HG03103 (cell line): ENCODE data around the gene FXYD1.

Source experiments
- ATAC-seq: cut with Tn5 transposase; IDR thresholded peaks from one replicate; pipeline ENCODE4 v1.9.1; 2021; ENCODE audit warnings: low read depth; ENCODE audit not compliant: unreplicated experiment

The FXYD1 gene

GRCh38 chr19:35106898-35107541 is 31.6 kb upstream of the FXYD1 start:
- no peak for ATAC-seq

DNA sequence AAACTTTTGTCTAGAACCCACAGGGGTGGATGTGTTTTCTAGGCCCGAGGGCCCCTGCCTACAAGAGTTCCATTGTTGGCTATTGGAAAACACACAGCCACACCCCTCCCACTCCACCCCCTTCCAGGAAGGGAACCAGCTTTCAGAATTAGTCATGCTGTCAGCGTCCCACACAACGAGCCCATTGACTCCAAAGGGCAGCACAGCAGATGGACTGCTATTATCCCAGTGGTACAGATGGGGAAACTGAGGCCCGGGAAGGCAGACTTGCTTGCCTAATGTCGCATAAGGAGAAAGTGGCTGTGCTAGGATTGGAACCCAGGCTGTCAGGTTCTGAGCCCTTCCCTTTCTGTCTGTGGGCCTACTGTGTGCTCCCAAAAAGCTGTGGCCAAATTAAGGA is 31.1 kb upstream of the FXYD1 start:
- no peak for ATAC-seq

- ATAC-seq: no peak
These were observed 29.9 kb upstream of the FXYD1 start for GRCh38 chr19:35108730-35109129.

- no peak for ATAC-seq
These were observed 29.1 kb upstream of the FXYD1 start for GRCh38 chr19:35109395-35110112.

DNA sequence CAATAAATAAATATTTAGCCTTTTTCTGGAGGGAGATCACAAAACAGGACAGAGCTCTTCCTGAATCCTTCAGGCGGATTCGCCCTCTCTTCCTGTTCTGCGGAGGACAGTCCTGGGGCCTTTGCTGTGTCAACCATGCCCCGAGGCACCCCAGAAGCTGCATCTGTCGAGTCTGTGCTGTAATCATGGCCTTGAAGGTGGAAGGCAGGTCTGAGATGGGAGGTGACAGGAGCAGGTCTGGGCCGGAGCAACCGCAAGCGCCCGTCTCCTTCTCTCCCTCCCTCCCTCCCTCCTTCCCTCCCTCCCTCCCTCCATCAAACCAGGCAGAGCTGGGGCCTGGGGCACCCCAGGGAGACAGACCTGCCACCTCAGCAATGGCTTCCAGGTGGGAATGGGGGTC is 27.6 kb upstream of the FXYD1 start:
- no peak for ATAC-seq

- no peak for ATAC-seq
These were observed 25.5 kb upstream of the FXYD1 start for GRCh38 chr19:35112995-35113688.

- ATAC-seq: no peak
These were observed 24.1 kb upstream of the FXYD1 start for GRCh38 chr19:35114353-35115176.

DNA sequence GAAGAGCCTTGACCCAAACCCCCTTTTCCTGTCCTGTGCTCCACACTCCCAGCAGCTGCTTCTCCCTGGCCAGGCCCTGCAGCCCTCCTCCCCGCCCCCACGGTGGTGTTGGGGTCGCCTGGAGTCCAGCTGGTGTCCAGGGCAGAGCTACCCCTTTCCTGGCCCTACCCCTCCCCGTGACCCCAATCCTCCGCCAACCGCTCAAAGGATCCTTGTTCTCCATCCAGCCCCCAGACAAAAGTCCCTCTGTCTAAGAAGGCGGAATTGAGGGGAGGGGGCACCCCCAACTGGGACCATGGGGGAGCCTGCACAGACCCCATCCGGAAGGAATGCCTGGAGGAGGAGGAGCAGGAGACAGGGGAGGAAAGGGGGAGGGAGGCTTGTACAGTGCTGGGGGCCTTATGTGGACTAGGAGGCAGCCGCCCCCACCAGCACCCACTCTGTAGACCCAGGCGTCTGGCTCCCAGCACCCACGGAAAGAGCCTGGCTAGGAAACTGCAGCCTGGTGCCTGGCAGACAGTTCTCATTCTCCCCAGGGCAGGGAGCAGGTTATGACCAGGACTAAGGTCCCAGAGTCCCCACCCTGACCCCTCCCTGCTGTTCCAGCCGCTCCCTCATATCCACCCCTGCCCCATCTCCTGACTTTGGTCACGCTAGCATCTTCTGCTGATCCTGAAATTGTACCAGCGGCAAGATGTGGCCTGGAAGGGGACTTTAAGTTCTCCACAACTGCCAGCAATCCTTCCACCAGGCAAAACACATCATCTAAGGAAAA is 23.3 kb upstream of the FXYD1 start, which contains the start of gene FXYD3:
Gene FXYD3, plus strand, starts transcription at position 647 of the 775 bp plus-strand sequence. CDS start 3,554 bp downstream, outside the sequence.
- no peak for ATAC-seq

DNA sequence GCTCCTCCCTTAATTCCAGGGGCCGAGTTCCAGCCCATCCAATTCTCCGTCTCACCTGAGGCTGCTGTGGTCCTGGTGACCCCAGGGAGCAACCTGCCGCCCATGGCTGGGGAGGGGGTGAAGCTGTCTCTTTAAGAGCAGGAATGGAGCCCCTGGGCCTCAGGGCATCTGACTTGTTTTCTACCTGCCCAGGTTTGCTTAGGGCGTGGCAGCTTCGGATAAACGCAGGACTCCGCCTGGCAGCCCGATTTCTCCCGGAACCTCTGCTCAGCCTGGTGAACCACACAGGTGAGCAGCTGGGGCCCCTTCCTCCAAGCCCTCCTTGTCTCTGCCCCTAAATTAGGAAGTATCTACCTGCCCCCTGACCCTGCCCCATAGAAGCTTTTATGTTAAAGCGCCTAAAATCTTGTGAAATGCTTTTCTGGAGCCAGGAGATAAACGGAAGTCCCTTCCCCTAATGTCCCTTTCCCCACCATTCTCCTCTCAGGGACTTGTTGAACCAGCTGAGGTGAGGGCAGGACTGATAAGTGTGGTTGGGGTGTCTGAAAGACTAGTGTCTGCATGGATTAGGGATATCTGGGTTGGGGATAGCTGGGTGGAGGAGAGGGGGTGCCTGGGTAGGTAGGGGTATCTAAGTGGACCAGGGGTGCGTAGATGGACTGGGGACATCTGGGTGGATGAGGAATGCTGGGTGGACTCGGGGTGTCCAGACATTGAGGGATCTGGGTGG is 22.4 kb upstream of the FXYD1 start:
- ATAC-seq: no peak

DNA sequence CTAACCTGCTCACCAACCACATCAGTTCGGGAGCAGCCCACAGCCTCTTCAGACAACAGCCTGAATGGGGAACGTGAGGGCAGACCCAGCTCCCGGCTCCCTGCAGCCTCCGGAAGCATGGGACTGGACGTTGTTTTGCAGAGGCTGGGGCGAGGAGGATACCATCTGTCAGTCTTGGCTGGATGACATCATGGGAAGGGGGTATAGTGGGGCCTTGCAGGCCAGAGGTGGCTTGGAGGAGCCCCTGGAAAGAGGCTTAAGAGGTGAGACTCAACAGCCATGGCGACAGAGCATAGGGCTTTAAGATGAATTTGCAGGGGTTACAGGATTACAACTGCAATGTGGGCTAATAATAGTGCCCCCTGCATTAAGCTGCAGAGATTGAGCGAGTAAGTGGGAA is 21.5 kb upstream of the FXYD1 start:
- no peak for ATAC-seq

DNA sequence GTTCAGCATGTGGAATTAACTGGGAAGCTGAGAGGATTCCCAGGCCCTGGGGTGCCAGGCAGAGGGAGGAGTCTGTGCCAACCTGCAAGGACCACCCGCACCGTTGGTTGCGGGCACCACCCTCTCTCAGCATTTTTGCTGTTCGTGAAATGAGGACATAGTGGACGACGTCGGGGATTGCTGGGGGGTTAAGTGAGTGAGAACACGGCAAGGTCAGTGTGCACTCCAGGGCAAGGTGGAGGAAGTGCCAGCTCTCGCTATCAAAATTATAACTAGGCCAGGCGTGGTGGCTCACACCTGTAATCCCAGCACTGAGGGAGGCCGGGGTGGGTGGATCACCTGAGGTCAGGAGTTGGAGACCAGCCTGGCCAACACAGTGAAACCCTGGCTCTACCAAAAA is 20.8 kb upstream of the FXYD1 start:
- no peak for ATAC-seq

DNA sequence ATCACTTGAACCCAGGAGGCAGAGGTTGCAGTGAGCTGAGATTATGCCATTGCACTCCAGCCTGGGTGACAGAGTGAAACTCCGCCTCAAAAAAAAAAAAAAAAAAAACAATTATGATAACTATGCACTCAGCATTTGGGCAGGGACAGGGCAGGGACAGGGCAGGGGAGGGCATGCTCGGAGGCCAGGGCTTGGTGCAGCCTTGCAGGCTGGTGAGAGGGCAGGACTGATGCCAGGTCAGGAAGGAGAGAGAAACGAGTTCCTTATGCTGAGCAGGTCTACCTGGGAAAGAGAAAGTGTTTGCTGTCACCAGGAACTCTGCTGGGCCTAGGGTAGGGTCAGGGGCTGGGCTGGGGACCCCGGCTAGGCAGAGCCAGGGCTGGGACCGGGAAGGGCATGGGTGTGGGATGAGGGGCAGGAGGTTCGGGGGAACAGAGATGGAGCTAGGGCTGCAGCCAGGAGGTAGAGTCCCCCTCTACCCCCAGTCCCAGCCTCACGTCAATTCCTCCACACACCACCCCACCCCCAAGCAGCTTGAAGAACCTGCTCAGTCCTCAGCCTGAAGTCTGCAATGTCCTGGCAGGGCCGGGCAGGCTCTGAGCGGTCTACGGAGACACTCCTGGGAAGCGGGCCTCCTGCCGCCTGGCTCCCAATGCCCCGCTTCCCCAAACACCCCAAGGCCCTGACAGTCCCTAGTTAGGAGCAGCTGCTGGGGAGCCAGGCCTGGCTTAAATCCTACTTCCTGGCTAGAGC is 20.2 kb upstream of the FXYD1 start:
- no peak for ATAC-seq

GRCh38 chr19:35119091-35119490 is 19.5 kb upstream of the FXYD1 start:
- no peak for ATAC-seq

GRCh38 chr19:35119578-35120155 is 19.0 kb upstream of the FXYD1 start:
- no peak for ATAC-seq

DNA sequence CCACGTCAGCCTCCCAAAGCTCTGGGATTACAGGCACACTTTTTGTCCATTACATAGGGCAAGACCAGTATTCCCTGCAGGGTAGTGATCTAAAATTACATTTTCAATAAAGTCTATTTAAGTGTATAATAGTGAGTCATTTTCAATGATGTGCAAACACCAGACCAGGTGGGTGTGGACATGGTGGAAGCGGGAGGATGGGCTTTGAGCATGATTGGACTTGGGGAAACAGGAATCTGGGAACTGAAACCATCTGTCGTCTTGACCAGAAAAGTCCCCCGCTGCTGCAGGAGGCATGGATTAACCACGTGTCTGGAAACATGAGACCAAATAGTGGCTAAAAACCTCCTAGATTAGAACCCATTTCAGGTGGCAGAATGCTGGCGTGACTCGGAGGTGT is 18.1 kb upstream of the FXYD1 start:
- no peak for ATAC-seq

- ATAC-seq: no peak
These were observed 17.7 kb upstream of the FXYD1 start for GRCh38 chr19:35120898-35121297.

GRCh38 chr19:35122687-35123551 is 15.7 kb upstream of the FXYD1 start:
- ATAC-seq: no peak
